Ovary (tissue), 9 donors: ENCODE measurements around the gene SESN3. TPM values are rescaled to one million over a fixed set of nuclear protein-coding genes. Genes with fewer than 3 reads are reported as not detected.

Experiments
- DNase-seq, 5 donors: peaks; one replicate each; pipeline ENCODE4 v3.0.0-alpha.2; 2019 to 2020
- H3K27ac ChIP-seq, 2 donors: fragments of 200-600 bp; one replicate each; pipeline versions ENCODE4 v1.5.1 to v1.8.0; 2019 to 2022
- H3K27me3 ChIP-seq: fragments of 200-600 bp; one replicate; pipeline ENCODE4 v1.8.0; 2022
- H3K36me3 ChIP-seq: fragments of 200-600 bp; sonication (generic); one replicate; pipeline ENCODE4 v1.5.1; 2019
- H3K4me1 ChIP-seq: one replicate; pipeline ENCODE4 v1.8.1; 2013; ENCODE audit warnings: mild to moderate bottlenecking, moderate library complexity; ENCODE audit not compliant: insufficient read depth
- H3K4me3 ChIP-seq: fragments of 200-600 bp; sonication (generic); one replicate; pipeline ENCODE4 v1.5.1; 2017
- H3K9me3 ChIP-seq, 2 donors: fragments of 200-600 bp in 1 of 2; sonication (generic) in 1 of 2; one replicate each; pipeline versions ENCODE4 v1.5.1 to v1.8.1; 2013 to 2019; ENCODE audit warnings: mild to moderate bottlenecking in 1 of 2, moderate library complexity in 1 of 2
- CTCF ChIP-seq, 3 donors: fragments of 450-650 bp in 2 of 3; fragments of 200-600 bp in 1 of 3; IDR thresholded peaks; one replicate each; pipeline versions ENCODE4 v1.5.1 to v1.8.0; 2016 to 2022; ENCODE audit warnings: antibody characterized with exemption in 3 of 3, mild to moderate bottlenecking in 1 of 3
- EP300 ChIP-seq: sonication (generic); formaldehyde crosslinking; IDR thresholded peaks from one replicate; pipeline ENCODE4 v1.6.1; 2017; ENCODE audit warnings: antibody characterized with exemption
- POLR2A ChIP-seq: fragments of 450-650 bp; IDR thresholded peaks from one replicate; pipeline ENCODE4 v1.6.1; 2017; ENCODE audit warnings: antibody characterized with exemption, mild to moderate bottlenecking, moderate library complexity
- WGBS, 3 donors: extraction: QIAGEN DNeasy Blood & Tissue Kit in 1 of 3; methylation state at CpG; one replicate each; pipeline versions ENCODE4 v1.1.5 to v1.1.7; 2013 to 2017; 5-methylcytosine and 5-hydroxymethylcytosine counted together
- intact Hi-C, 4 donors: fragments of 100-400 bp; cut with DNase I; formaldehyde crosslinking; loops; one replicate each; pipeline versions ENCODE4 v1.11.0 to v1.15.1; 2022 to 2023
- polyA plus RNA-seq, 2 donors: library from polyadenylated mRNA; stranded (reverse); fragments of 200-250 nt in 1 of 2; fragments of 350-450 nt in 1 of 2; fragmentation: Illumina TruSeq in 1 of 2; extraction: RNeasy Lipid Tissue Mini Kit (QIAGEN cat#74804) in 1 of 2; gene quantifications; one replicate each; pipeline ENCODE4 v1.2.3, GENCODE V29; 2013 to 2014
- total RNA-seq, 7 donors: library from RNA; depleted of rRNA in 2 of 7; stranded (reverse); fragments of >200 nt in 2 of 7; fragmentation: NEBNext Ultra II Directional in 3 of 7; extraction: Animal tissue kit (Norgen Biotek cat#: 25700) in 3 of 7; gene quantifications; one replicate each; pipeline versions ENCODE4 v1.1.0 to v1.2.4, GENCODE V29; 2016 to 2023
- donor health status: DM: no; HTN: no; CAD: no; lungs with moderate emphysema.
- donor health status: DM: no; HTN: no; CAD: no.
- donor health status: Bipolar disorder and iron deficiency.
- donor health status: DM: yes; HTN: yes; CAD: no.
- donor health status: DM: no; HTN: no; CAD: no.
- donor health status: DM: yes; HTN: yes; CAD: no.

The SESN3 gene
- total and polyA plus RNA-seq, 9 donors = 14.5 to 77.3 (median 43.0) TPM

- WGBS, 3 donors = 4 to 6% (median 5%) methylated on average over 4 of the region's 4 CpGs
- no peaks in the 10 kb centered on the region for H3K9me3 ChIP-seq
- intact Hi-C loops = loop anchor here (10.0 kb wide), 4 partner anchors 53 to 173 kb away; partner anchors contain the start of genes CWC15 (in 1 of the 4), KDM4D (in 1 of the 4) and SRSF8 (in 1 of the 4)
- DNase-seq = peak in 2 of 5 donors; percentile 31 to 37
- no peak overlapping the region for H3K4me3 ChIP-seq
- H3K27ac ChIP-seq = peak overlapping the region in 1 of 2 donors; percentile 19
- no peaks in the 10 kb centered on the region for H3K36me3 ChIP-seq
- H3K27me3 ChIP-seq = no peaks in the 10 kb centered on the region
- TF ChIP-seq CTCF (IDR thresholded peaks at IDR 0.05) (no peak), POLR2A (no peak), EP300 (no peak)
- H3K4me1 ChIP-seq = peaks cover 1% of the 10 kb centered on the region
Observed at GRCh38 chr11:95147364-95147905, 83.6 kb downstream of the SESN3 start.

DNA sequence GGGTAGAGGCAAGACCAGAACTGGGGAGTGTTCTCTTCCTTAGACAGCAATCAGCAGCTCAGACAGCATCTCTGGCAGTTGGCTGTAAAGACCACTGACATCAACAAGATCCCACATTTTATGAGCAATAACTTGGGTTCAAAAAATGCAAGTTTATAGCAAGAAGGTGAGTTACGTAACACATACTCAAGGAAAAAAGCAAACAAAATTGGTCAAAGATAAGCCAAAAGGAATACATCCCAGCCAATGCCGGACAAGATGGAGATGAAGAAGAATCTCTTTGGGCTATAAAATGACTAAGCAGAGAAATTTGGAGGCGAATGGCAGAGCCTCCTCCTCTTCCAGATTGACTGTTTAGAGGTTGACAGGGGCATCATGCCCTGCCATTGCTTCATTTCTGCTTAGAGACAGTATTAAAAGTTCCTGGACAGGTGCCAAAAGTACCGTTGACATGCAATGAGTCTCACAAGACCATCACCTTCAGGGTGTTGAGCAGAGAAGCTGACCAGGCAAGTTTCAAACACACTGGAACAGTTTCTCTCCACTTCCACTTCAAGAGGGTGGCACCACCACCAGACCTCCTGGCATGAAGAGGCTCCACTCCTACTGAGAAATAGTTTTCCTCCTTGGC, 85.5 kb downstream of the SESN3 start:
- Histone ChIP-seq H3K4me3 (no peak overlapping the region), H3K9me3 (no peaks in the 10 kb centered on the region), H3K27me3 (no peaks in the 10 kb centered on the region), H3K4me1 (no peaks in the 10 kb centered on the region), H3K36me3 (no peaks in the 10 kb centered on the region), H3K27ac (no peak overlapping the region)
- WGBS, 3 donors = 73 to 77% (median 76%) methylated on average over 4 of the region's 4 CpGs
- intact Hi-C loops = loop anchor here (10.0 kb wide), 4 partner anchors 51 to 171 kb away; partner anchors contain the start of genes CWC15 (in 1 of the 4), KDM4D (in 1 of the 4) and SRSF8 (in 1 of the 4)
- no peak for TF ChIP-seq EP300
- no peak for TF ChIP-seq CTCF (IDR thresholded peaks at IDR 0.05)
- no peak for TF ChIP-seq POLR2A
- no peak for DNase-seq

- 77 to 84% (median 81%) methylated on average over 7 of the region's 7 CpGs for WGBS, 3 donors
- no peak for TF ChIP-seq EP300
- no peak for TF ChIP-seq CTCF (IDR thresholded peaks at IDR 0.05)
- no peak for TF ChIP-seq POLR2A
- intact Hi-C loops = loop anchor here (10.0 kb wide), 4 partner anchors 50 to 170 kb away; partner anchors contain the start of genes CWC15 (in 1 of the 4), KDM4D (in 1 of the 4) and SRSF8 (in 1 of the 4)
Observed at GRCh38 chr11:95144313-95145235, 86.4 kb downstream of the SESN3 start.

DNA sequence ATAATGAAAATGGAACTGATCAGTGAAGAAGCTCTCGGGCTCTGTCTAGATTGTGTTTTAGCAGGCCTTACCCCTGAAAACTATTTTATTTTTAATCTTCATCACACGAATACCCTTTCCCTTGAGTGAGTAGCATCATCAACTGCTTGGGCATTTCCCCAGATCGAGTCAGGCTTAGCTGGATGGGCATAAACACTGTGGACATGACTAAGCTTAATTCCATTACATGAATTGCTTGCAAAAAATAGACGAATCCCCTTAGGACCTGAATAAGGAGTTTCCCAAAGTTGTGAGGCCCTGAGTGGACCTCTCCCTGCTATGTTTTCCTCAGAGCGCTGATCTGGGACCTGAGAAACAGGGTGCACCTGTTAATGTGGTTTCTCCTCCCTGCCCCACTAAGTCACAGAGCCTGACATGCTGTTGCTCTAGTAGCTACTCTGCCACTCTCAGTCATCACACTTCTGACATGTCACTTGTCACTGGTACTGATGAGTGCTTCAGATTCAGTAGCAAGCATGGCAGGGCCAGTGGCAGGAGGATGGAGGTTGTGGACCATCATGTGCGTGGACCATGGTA, 87.8 kb downstream of the SESN3 start:
- TF ChIP-seq CTCF (IDR thresholded peaks at IDR 0.05) (no peak), EP300 (no peak), POLR2A (no peak)
- DNase-seq = no peak
- intact Hi-C loops = loop anchor here (10.0 kb wide), 4 partner anchors 48 to 168 kb away; partner anchors contain the start of genes CWC15 (in 1 of the 4), KDM4D (in 1 of the 4) and SRSF8 (in 1 of the 4)
- Histone ChIP-seq H3K36me3 (no peaks in the 10 kb centered on the region), H3K9me3 (no peaks in the 10 kb centered on the region), H3K4me1 (no peaks in the 10 kb centered on the region), H3K27me3 (no peaks in the 10 kb centered on the region), H3K27ac (no peak overlapping the region), H3K4me3 (no peak overlapping the region)
- WGBS, 3 donors = 79 to 84% (median 82%) methylated on average over 6 of the region's 6 CpGs

More at GRCh38 chr11:95144313-95145235, 86.4 kb downstream of the SESN3 start:
- Histone ChIP-seq H3K4me3 (no peak overlapping the region), H3K27me3 (no peaks in the 10 kb centered on the region), H3K36me3 (no peaks in the 10 kb centered on the region), H3K9me3 (no peaks in the 10 kb centered on the region), H3K27ac (no peak overlapping the region), H3K4me1 (no peaks in the 10 kb centered on the region)
- no peak for DNase-seq
